T-helper 2 cell (primary cell): ENCODE results near the gene ARID1A.

Source experiments
- DNase-seq, 5 experiments: peaks; one replicate each; pipeline versions ENCODE4 v3.0.0 to v3.0.0-alpha.2; 2012 to 2022

Gene ARID1A

DNA sequence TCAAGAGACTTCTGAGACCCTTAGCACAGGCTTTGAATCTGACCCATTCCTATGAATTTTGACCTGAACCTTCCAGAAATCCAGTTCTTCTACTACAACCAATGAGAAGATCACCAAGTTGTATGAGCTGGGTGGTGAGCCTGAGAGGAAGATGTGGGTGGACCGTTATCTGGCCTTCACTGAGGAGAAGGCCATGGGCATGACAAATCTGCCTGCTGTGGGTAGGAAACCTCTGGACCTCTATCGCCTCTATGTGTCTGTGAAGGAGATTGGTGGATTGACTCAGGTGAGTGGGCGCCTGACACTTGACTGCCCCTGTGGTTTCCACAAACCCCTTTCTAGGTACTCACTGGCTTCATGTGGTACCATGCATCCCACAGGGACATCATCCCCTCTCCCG is 71.9 kb downstream of the ARID1A start:
- DNase-seq, result no peak

DNA sequence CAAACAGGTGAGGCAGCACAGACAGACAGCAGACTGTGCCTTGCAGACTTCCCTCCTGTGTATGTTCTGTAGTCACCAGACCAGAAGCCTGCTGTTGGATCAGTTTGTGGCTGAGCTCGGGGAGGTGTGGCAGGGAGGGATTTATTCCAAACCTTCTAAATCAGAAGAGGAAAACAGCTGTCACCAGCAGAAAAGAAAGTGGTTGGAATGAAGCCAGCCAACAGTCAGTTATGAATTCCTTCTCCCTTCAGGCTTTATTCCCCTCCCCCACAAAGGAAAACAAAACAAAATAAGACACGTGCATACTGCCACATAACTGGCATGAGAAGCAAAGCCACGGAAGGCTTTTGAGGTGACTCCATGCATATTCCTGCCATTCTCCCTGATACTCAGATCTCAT is 72.9 kb downstream of the ARID1A start:
- DNase-seq, result no peak

DNA sequence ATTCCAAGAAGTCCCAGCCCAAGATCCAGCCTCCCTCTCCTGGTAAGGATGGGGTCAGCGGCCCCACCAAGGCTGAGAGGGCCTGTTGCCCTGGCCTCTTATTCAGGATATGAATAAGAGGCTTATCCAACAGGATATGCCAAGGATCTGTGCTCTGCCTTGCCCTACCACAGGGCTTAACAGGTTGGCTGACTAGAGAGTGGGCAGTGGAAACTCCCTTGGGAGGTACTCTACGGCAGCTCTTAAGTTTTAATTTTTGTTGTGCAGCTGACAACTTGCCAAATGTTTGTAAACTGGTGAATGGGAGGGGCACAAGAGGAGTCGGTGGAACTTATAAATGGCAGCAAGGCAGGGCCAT is 75.4 kb downstream of the ARID1A start:
- DNase-seq, result no peak

DNA sequence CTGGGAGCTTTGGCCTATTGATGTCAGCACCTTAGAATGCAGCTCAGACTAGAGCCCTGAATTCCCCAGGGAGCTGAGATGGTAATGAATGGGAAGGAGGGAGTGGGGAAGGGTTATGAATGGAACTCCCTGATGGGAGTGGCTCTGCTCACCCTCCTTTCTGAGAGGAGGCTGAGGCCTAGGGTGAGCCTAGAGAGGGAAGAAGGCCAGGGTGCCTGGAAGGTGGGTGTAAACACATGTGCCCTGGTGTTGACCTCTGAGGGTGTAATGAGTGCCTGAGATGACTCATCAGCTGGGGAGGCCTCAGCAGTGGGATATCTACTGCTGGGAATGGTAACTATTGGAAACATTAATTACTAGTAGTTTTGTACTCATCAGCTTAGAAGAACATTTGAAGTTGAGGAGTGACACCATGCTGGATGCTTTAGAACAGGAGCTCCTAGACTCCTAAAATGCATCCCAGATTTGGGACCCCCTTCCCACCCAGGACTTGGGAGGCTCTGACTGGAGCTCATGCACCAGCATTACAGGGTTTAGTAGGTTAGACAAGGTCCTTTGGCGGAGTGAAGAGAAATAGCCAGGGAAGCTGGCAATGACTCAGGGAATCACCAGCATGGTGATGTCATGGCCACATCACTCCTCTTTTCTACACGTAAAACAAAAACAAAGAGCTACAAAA is 76.0 kb downstream of the ARID1A start:
- peak in 1 of 5 experiments; percentile 26 for DNase-seq

DNA sequence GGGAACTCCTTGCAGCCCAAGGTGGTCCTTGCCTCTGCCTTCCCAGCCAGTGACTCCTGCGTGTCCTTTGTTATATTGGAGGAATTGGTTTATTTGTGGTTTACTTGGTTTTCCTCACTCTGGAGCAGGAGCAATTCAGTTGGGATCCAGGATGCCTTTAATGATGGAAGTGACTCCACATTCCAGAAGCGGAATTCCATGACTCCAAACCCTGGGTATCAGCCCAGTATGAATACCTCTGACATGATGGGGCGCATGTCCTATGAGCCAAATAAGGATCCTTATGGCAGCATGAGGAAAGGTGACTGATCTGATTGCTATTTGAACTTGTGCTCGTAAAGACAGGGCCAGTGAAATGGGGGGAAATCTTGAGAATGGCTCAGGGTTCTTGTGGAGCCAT is 76.9 kb downstream of the ARID1A start:
- DNase-seq, result no peak

DNA sequence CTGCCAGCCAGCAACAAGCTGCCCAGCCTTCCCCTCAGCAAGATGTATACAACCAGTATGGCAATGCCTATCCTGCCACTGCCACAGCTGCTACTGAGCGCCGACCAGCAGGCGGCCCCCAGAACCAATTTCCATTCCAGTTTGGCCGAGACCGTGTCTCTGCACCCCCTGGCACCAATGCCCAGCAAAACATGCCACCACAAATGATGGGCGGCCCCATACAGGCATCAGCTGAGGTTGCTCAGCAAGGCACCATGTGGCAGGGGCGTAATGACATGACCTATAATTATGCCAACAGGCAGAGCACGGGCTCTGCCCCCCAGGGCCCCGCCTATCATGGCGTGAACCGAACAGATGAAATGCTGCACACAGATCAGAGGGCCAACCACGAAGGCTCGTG is 78.6 kb downstream of the ARID1A start:
- DNase-seq, result no peak

DNA sequence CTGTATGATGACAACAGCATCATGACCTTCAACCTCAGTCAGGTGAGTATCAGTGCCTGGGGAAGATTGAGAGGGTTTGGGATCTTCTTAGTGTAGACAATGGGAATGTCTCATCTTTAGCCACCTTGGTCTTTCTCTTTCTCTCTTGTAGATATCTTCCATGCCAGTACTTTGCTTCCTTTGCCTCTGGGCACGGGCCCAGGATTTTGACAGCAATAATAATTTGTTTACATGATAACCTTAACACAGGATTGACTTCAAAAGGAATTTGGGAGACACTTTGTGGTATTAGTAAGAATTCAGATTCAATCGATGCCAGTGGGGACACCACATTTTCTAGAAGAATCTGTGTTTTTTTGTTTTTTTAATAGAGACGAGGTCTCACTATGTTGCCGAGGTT is 79.9 kb downstream of the ARID1A start:
- no peak for DNase-seq

DNA sequence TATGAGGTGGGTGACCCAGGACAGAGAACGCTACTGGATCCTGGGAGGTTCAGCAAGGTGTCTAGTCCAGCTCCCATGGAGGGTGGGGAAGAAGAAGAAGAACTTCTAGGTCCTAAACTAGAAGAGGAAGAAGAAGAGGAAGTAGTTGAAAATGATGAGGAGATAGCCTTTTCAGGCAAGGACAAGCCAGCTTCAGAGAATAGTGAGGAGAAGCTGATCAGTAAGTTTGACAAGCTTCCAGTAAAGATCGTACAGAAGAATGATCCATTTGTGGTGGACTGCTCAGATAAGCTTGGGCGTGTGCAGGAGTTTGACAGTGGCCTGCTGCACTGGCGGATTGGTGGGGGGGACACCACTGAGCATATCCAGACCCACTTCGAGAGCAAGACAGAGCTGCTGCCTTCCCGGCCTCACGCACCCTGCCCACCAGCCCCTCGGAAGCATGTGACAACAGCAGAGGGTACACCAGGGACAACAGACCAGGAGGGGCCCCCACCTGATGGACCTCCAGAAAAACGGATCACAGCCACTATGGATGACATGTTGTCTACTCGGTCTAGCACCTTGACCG is 83.4 kb downstream of the ARID1A start:
- no peak for DNase-seq

DNA sequence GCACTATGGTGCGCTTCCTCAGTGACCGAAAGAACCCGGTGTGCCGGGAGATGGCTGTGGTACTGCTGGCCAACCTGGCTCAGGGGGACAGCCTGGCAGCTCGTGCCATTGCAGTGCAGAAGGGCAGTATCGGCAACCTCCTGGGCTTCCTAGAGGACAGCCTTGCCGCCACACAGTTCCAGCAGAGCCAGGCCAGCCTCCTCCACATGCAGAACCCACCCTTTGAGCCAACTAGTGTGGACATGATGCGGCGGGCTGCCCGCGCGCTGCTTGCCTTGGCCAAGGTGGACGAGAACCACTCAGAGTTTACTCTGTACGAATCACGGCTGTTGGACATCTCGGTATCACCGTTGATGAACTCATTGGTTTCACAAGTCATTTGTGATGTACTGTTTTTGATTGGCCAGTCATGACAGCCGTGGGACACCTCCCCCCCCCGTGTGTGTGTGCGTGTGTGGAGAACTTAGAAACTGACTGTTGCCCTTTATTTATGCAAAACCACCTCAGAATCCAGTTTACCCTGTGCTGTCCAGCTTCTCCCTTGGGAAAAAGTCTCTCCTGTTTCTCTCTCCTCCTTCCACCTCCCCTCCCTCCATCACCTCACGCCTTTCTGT is 84.6 kb downstream of the ARID1A start:
- no peak for DNase-seq

DNA sequence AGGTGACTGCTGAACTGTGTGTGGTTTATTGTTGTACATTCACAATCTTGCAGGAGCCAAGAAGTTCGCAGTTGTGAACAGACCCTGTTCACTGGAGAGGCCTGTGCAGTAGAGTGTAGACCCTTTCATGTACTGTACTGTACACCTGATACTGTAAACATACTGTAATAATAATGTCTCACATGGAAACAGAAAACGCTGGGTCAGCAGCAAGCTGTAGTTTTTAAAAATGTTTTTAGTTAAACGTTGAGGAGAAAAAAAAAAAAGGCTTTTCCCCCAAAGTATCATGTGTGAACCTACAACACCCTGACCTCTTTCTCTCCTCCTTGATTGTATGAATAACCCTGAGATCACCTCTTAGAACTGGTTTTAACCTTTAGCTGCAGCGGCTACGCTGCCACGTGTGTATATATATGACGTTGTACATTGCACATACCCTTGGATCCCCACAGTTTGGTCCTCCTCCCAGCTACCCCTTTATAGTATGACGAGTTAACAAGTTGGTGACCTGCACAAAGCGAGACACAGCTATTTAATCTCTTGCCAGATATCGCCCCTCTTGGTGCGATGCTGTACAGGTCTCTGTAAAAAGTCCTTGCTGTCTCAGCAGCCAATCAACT is 85.5 kb downstream of the ARID1A start:
- DNase-seq, result peak in 1 of 5 experiments; percentile 33

DNA sequence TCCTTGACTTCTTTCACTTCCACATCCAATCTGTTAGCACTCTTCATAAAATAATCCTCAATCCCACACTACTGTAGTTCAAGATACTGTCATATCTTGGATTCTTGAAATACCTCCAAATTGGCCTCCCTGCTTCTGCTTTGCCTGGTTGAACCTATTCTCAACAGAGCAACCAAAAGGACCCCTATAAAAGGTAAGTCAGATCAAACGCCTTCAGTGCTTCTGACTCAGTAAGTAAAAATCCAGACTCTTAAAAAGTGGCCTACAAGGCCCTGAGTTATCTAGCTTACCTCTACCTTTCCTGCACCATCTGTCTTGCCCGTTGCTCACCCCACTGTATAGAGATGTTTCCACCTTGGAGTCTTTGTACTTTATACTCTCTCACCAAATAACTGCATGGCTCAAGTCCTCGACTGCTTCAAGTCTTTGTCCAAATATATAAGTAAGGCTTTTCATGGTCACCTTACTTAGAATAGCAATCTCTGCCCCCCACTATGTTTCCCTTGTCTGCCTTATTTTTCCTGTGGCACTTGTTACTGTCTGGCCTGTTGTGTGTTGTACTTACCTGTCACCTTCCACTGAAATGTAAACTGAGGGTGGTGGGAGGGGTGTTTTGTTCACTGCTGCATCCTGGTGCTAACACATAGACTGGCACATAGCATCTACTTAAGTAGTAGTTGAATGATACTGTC is 86.9 kb downstream of the ARID1A start:
- DNase-seq, result no peak

DNA sequence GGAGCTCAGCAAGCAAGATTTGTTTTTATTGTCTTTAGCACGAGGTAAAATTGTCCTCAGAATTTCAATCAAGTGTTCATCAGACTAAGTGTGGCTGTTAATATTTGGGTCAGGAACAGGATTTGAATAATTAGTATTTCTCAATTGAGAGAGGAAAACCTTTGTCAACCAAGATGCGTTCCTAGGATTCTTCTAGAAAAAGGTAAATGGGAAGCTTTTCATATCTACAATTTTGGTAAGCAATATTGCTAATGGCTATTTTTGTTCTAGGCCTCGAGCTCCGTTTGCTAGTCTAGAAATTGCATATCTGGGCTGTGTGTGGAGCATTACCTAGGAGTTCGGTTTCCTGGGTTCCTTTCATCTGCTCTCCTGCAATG is 87.8 kb downstream of the ARID1A start:
- DNase-seq, result no peak

DNA sequence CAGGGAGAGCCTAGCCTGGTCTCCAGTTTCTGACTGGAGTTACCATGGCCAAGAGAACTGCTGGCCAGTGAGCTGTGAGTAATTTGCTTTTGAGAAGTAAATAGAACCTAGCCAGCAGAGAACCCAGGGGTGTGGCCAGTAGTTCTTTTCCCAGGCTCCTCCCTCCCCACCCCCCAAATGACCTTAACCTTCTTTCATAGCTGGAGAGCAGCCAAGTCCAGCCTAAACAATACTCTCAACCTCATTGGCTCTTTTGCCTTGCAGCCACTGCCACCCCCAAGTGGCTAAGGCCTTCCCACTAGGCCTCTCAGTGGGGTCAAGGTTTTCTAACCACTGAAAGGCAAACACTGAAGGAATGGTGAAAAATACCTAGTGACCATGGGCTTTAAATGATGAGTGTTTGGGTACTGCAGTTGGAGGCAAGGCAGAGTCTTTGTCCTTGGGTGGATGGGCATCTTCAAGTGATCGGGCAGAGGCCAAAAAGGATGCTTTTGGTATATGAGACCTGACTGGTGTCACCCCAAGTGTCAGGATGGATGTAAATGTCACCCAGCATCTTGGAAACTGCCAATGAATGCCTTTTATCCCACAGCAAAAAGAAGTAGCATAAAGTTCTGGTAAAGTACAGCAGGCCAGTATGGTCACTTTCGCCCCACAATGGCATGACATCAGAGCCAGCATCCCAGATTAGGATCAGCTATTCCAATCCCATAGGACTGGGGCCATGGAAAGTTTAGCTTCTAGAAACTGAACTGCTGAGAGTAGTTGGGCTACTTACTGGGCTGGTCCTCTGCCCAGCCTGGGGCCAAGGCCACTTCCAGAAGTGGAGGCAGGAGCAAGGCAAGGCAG is 88.4 kb downstream of the ARID1A start:
- no peak for DNase-seq

DNA sequence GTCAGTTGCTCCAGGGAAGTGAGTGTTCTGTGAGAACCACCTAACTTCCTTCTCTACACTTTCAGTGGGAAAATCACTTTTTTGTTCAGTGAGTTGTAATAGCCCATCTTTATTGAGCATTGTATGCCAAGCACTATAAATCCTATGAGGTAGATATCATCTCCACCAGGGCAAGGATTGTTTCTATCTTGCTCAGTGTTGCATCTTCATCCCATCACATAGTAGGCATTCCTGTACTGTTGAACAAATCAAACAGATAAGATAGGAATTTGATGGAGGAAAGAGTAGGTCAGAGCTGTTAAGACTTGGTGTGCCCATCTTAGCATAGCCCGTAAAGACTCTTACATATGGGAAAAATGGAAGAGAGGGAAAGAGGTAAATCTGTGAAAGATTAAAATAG is 89.1 kb downstream of the ARID1A start:
- DNase-seq, result no peak

DNA sequence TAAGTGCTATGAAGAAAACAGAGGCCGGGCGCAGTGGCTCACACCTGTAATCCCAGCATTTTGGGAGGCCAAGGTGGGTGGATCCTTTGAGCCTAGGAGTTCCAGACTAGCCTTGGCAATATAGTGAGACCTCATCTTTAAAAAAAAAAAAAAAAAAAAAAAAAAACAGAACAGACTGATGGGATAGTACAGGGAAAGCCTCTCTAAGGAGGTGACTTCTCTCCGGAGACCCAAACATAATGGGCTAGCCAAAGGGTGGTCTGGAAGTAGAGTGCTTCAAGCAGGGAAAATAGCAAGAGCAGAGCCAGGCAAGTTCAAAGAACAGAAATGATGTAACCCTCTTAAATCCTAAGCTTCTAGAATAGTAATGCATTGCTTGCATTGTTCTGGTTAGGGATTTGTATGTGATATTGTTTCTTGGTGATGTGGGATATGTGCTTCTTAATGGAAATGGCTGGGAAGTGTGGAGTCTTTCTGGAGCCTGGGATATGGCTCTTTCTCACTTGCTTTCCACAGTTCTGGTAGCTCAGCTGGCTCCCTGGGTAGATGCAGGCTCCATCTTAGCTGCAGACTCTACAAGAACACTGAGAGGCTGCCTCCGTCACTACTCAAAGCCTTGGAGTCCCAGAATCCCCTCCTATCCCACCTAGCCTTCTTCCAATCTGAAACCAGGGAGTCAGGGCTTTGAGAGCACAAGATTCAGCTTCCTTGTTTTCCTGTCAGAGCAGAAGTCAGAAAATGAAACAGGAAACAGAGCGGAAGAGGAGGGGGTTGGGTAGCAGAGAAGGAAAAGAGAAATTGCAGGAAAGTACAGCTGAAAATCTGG is 90.0 kb downstream of the ARID1A start:
- peak in 2 of 5 experiments; percentile 19 to 39 for DNase-seq

DNA sequence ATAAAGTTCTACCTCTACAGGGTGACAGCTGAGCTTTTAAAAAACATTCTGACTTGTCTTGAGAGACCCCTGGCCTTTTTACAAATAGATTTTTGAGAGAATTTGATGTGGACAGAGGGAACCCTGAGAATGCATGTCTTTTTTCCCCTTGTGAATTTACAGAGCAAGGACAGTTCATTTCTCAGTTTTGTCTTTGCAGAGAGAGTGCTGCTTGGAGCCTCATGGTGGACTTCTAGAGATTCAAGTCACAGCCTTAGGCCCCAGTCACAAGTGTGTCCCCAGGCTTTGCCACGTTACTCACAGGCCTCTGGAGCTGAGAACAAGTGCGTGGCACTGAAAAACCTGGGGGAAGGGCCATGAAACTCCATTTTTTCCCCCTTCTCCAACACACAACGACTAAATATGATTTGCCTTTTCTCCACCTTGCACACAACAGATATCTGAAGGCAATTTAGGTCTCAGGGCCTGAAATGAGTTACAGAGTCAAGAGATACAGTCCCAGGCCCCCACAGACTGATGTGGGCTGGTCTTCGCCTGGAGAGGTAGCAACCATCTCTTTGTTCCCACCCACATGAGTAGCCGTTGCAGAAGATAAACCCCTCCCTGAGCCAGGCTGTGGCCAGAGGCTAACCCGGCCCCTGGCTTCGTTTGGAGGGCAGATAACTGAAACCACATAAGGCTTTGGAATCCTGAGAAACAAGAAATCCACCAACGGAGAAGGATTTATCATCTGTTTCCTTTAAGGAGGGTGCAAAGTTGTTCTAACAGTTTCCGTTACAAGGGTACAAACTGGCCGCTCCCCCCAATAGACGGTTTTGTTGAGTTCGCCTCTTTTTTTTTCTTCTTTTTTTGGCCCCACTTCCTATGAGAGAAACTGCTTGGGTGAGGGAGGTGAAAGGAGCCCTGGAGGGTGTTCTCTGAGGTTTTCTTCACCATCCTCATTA is 90.9 kb downstream of the ARID1A start:
- DNase-seq, result peak in 1 of 5 experiments; percentile 63

DNA sequence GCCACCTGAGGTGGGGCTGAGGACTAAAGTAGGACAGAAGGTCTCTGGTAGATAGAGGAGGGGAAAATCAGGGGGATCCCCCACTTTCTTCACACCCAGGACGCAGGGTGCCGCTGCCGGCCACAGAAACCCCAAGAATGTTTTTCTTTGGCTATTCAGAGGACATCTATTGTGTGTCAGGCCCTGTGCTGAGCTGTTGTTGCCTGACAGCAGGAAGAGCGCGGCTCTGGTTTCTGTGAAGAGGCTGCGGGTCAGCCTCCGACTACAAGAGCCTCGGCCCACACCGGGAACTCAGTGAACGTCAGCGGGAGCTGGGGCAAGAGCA is 91.5 kb downstream of the ARID1A start:
- DNase-seq, result peak in 3 of 5 experiments; percentile 37 to 95 (median 81)

DNA sequence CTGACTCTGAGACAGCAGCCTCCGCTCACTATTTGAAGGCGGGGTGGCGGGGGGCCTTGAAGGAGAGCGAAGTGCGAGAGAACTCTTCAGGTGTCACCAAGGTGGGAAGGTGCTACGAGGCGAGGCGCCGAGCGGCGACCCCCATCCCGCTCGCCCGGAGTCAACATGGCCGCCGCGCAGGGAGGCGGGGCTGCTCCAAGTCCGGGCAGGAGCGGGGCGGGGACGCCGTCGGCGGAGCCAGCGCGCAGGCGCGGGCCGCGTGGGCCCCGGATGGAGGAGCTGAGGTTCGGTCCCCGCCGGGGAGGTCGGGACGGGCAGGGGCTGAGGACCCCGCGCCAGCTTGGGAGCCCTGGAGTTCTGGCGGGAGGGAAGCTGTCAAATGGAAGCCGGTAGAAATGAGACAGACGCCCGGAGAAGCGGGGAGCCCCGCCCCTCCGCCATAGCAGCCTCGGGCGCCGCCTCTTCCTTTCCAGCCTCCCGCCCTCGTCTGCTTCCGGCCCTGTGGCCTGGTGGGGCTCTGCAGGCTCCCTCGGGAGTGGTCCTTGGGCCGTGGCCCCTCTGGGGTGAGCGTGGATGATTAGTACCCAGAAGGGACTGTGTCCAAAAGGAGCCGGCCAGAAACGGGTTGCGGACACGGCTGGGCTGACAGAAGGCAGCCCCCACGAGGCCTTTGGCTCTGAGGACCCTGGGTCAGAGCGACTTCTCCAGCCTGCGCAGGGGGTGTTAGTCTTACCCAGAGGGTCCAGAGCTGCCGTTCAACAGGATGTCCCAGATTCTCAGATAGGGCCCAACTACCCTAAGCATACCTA is 92.1 kb downstream of the ARID1A start, which contains the start of gene PIGV:
Gene PIGV (plus strand): TSS at position 245 of the 809 bp plus-strand sequence. CDS start 2,866 bp downstream, outside the sequence.
- DNase-seq, result peak; percentile 77 to 90 (median 81)

DNA sequence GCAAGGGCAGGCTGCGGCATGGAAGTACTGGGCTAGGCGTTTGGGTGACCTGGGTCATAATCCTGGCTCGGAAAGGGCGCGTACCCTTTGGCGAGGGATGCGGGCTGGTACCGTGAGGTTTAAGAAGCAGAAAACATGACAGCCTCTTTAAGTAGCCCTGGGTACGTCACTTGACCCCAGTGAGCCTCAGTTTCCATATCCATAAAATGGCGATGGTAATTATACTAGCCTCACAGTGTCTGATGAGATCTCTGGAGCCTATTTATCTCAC is 92.6 kb downstream of the ARID1A start:
- DNase-seq, result no peak
